HG02840 (cell line): ENCODE results near the gene CHD9.

Experiments
- ATAC-seq: cut with Tn5 transposase; IDR thresholded peaks from one replicate; pipeline ENCODE4 v1.9.1; 2021; ENCODE audit warnings: mild to moderate bottlenecking, moderate library complexity, moderate number of reproducible peaks; ENCODE audit not compliant: unreplicated experiment, low FRiP score

The CHD9 gene

GRCh38 chr16:53356478-53357207 is 301.9 kb downstream of the CHD9 start:
- ATAC-seq, result no peak

- ATAC-seq, result no peak
Measured at GRCh38 chr16:53357208-53357586, 302.4 kb downstream of the CHD9 start.

DNA sequence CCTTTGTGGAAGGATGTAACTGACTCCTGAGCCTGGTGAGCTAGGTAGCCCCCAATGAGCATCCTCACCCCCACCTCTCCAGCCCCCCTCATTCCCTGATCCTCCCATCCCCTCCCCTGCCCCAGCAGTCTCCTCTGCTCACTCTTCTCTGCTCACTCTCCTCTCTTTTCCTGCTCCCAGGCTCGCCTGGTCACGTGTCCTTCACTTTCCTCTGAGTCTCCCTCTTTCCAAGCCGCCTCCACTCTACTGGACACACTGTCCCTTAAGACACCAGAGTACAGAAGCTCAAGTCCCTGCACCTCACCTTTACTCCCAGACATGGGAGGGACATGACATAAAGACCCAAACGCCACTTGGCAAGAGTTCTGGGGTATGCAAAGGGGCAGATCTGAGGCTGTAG is 303.2 kb downstream of the CHD9 start:
- ATAC-seq, result no peak

DNA sequence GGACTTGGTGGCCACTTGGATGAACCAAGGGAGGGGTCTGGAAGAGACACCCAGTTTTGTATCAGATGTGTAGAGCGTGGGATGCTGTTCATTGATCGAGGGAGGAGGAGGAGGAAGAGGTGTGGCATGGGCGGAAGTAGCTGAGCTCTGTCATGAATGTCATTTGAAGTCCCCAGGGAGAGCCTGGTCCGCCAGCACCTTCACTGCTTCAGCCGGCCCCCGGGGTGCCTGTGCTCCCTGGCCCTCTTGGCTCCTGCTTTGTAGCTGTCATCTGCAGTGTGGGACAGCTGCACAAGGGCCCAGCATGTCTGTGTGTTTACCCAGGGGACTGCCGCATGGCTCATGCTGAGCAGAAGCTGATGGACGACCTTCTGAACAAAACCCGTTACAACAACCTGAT is 304.1 kb downstream of the CHD9 start:
- no peak for ATAC-seq

DNA sequence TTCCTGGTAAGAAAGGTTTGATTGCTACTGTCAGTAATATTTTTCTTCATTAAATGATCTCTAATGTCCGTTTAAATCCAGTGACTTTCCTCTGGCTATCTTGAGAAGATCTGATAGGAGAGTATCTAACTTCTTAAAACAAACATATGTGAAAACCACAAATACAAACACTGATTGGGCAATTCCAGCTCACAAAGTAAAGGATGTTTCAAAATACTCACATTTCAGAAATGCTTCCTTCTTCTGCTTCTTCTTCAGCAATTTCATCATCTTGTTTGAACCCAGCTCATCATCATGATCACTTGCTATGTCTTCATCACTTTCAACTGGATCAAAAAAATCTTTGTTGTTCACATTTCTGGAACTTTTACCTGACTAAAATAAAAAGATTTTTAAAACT is 315.1 kb downstream of the CHD9 start:
- no peak for ATAC-seq

DNA sequence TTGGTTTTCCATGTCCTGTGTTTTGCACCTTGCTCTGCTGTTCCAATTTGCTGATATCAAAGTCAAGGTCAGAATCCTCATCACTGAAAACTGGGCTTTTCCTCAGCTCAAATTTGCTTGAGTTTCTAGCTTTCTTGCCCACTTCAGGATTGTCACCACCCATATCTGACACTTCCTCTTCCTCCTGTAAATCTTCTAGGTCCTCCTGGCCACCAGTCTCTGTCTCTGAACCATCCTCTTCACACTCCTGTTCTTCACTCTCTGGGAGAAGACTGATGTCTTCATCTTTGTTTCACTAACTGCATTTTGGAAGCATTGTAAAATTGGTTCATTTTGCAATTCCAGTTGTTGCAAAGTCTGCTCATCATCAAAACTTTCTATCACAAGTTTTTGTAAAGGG is 316.0 kb downstream of the CHD9 start:
- ATAC-seq, result no peak

DNA sequence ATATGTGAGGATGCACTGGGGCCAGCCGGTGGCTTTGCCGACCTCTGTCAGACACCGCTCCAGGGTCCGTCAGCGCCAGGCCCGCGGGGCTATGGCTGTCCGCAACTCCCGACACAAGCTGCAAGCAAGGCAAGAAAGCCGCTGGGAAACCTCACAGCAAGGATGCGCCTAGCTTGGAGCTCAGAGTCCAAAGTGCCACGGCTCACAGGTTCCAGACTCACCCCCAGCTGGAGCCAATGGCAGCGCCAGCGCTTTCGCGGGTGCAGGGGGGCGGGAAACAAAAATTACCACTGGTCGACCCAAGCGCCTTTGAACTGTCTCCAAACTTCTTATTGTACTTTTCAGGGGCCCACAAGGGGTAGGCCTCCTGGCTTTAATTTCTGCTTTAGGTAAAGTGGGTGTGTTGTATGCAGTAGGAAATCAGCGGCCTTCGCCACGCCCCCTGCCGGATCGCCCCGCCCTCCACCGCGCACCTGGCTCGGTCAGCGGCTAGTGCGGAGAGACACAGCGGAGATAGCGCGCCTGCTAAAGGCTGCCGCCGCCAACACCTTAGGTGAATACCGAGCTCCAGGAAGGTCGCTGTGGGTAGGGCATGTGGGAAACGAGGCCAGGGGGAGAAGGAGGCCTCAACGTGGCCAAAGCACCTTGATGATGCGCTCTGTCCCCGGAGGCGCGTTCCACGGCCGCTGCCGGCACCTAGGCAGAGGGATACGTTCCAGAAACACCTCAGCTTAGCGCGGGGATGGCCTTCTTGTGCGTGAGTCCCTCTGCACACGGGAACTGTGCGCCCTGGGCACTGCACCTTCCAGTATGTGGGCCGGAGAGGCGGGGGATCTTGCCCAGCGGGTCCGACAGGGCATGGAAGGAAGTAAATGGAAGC is 318.4 kb downstream of the CHD9 start:
- ATAC-seq, result no peak

- ATAC-seq, result no peak
Measured at GRCh38 chr16:53374800-53375199, 320.0 kb downstream of the CHD9 start.

- ATAC-seq, result no peak
Measured at GRCh38 chr16:53378138-53378537, 323.3 kb downstream of the CHD9 start.
